Ovary (tissue), 3 donors: Measurements from ENCODE around the gene GPR34.

ENCODE experiments used
- EP300 ChIP-seq: sonication (generic); formaldehyde crosslinking; IDR thresholded peaks from one replicate; pipeline ENCODE4 v1.6.1; 2017; ENCODE audit warnings: antibody characterized with exemption
- TF ChIP-seq, protein P1 (sequence below), 3 donors: fragments of 450-650 bp in 2 of 3; fragments of 200-600 bp in 1 of 3; IDR thresholded peaks; one replicate each; pipeline versions ENCODE4 v1.5.1 to v1.8.0; 2016 to 2022; ENCODE audit warnings: antibody characterized with exemption in 3 of 3, mild to moderate bottlenecking in 1 of 3
- donor health status: DM: no; HTN: no; CAD: no.

DNA sequence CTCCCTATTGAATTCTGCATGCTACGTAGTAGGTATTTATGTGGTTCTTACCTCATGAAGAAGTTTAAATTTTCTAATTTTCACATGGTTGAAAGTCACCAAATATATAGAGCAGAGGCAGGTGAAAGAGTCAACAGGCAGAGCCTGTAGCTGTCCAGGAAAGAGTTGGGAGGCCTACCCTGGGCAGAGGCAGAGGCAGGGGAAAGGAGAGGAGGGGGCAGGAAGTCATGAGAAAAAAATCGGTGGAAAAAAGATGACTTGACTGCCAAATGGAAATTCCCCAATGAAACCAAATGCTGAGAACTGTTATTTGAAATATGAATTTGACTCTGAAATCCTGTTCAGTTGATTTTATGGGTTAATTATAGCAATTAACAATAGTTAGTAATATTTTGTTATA is 23.1 kb upstream of the GPR34 start:
- TF ChIP-seq, protein P1, sequence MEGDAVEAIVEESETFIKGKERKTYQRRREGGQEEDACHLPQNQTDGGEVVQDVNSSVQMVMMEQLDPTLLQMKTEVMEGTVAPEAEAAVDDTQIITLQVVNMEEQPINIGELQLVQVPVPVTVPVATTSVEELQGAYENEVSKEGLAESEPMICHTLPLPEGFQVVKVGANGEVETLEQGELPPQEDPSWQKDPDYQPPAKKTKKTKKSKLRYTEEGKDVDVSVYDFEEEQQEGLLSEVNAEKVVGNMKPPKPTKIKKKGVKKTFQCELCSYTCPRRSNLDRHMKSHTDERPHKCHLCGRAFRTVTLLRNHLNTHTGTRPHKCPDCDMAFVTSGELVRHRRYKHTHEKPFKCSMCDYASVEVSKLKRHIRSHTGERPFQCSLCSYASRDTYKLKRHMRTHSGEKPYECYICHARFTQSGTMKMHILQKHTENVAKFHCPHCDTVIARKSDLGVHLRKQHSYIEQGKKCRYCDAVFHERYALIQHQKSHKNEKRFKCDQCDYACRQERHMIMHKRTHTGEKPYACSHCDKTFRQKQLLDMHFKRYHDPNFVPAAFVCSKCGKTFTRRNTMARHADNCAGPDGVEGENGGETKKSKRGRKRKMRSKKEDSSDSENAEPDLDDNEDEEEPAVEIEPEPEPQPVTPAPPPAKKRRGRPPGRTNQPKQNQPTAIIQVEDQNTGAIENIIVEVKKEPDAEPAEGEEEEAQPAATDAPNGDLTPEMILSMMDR (IDR thresholded peaks at IDR 0.05), result no peak
- no peak for TF ChIP-seq EP300
